GM19023 (cell line): Measurements from ENCODE around the gene PRKN.
"Not testable (repeated sequence)": the region's sequence is repeated elsewhere in the genome, so short reads cannot be mapped to it uniquely, and the experiment has no call there.

Source experiments
- ATAC-seq: cut with Tn5 transposase; IDR thresholded peaks from one replicate; pipeline ENCODE4 v1.9.1; 2021; ENCODE audit warnings: mild to moderate bottlenecking, moderate library complexity; ENCODE audit not compliant: unreplicated experiment

PRKN gene

DNA sequence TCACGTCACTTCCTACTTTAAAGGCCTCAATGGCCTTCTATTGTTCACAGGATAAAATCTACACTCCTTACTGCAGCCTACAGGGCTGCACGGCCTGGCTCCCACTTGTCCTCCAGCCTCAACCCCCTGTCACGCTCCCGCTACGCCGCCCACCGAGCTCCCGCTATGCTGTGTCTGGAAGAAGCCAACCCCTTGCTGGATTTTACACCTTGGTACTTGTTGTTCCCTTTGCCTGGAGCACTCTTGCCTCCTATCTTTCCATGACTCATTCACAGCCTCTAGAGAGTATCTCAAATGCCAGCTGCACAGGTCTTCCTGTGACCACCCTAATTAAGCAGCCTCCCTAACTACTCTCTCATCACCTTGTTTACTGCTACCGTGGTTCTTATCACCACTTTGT is 259.9 kb downstream of the PRKN start:
- no peak for ATAC-seq

GRCh38 chr6:162463576-162463975 is 264.0 kb downstream of the PRKN start:
- ATAC-seq, result no peak

GRCh38 chr6:162459985-162460384 is 267.6 kb downstream of the PRKN start:
- no peak for ATAC-seq

GRCh38 chr6:162450358-162450757 is 277.2 kb downstream of the PRKN start:
- no peak for ATAC-seq

DNA sequence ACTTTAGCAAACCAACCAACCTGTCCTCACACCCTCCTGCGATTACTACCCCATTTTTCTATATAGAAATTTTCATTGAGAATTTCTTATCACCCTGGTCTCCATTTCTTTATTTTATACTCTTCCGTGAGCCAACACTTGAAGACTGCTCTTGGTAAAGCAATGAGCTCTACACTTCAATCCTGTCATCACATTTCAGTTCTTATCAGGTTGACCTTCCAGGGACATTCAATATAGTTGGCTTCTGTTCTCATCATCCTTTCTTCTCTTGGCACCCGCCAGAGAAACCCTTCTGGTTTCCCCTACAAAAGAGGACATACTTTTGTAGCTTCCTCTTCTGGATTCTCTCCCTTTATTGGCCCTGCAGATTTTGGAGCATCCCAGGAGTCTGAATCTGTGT is 279.3 kb downstream of the PRKN start:
- ATAC-seq, result no peak

DNA sequence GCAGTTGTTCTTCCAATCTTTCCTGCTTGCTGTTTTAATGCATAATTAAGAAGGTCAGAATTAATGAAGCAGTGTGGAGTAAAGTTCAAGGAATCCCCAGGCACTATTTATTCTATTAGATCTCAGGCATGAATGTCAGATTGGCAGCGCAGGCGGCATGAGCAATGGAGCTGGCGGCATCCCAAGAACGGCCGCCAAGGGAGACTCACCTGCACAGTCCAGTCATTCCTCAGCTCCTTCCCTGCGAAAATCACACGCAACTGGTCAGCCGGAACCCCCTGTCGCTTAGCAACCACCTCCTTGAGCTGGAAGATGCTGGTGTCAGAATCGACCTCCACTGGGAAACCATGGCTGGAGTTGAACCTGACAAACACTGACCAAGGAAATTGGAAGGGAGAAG is 284.5 kb downstream of the PRKN start:
- ATAC-seq, result no peak

GRCh38 chr6:162442687-162443086 is 284.9 kb downstream of the PRKN start:
- no peak for ATAC-seq

- ATAC-seq, result no peak
Observed at GRCh38 chr6:162441991-162442390, 285.6 kb downstream of the PRKN start.

DNA sequence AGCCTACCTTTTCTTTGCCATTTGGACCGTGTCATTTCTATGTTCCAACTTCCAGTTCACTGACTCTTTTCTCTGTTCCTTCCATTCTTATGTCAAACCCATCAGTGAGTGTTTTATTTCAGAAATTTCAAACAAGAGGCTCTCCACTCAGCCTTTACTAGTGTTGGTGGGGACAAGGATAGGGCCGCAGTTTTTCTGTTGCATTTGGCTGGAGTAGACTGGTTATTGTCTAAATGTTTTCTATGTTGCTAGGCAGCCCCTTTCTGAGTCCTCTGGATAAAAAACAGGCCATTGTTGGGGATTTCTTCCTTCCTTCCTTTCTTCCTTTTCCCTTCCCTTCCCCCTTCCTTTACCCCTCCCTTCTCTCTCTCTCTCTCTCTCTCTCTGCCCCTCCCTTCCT is 288.6 kb downstream of the PRKN start:
- ATAC-seq, result no peak

- ATAC-seq, result no peak
Observed at GRCh38 chr6:162435071-162435470, 292.5 kb downstream of the PRKN start.

- no peak for ATAC-seq
Observed at GRCh38 chr6:162421004-162421403, 306.6 kb downstream of the PRKN start.

GRCh38 chr6:162416831-162417537 is 310.6 kb downstream of the PRKN start:
- no peak for ATAC-seq

GRCh38 chr6:162416307-162416706 is 311.3 kb downstream of the PRKN start:
- ATAC-seq, result no peak

DNA sequence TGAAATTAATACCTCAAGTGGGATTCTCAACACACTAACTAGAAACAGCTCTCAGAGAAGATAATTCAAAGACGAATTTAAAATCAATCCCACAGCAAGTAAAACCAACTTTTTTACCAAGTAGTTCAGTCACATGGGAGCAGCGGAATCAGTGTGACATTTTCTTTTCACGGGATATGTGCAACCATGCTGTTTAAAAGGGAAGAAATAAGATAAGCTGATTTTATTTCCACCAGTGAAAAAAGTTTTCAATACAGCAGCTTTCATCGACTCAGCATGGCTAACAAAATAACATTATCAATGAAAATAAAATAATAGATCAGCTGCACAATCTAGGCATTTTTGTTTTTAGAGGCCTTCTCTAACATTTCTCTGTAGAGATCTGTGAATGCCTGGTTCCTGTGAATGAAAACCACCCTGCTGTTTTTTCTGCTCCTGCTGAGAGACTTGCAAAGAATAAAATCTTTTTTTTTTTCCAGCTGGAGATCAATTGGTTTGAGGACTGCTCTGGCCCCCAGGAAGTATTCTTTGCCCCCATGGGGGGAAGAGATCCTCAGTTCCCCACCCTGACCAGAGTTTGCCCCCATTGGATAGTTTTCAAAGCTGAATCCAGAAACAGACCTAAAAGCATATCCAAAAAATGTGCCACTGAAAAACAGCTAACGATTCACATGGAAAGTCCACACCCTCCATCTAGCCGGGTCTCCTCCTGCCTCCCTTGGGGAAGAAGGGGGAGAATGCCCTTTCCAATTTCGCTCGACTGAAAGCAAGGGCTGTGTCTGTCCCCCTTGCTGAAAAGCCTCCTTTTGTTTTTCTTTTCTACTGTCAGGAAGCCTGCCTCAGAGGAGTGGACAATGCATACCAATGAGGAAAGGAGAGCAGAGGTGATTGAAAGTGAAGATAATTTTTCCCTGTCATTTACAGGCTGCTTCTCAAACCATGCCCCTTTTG is 317.6 kb downstream of the PRKN start:
- no peak for ATAC-seq

GRCh38 chr6:162408826-162409535 is 318.6 kb downstream of the PRKN start:
- ATAC-seq, result no peak

DNA sequence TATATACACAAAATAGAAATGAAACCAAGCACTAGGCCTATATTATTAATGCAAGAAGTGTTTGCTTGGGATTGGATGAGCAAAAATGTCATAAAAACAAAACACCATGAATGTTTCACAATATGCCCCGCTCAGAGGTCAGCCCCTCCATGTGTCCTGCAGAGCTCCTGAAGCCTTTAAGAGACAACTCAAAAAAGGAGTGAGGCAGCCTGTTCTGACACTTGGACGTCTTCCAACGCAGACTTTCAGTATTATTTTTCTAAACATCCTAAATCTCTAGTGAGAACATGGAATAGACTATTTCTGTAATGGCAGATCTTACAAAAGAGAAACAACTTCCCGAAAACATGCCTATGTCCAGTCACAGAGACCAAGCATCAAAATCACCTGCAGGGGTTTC is 322.6 kb downstream of the PRKN start:
- ATAC-seq, result no peak

- ATAC-seq, result no peak
Observed at GRCh38 chr6:162403031-162403430, 324.5 kb downstream of the PRKN start.

DNA sequence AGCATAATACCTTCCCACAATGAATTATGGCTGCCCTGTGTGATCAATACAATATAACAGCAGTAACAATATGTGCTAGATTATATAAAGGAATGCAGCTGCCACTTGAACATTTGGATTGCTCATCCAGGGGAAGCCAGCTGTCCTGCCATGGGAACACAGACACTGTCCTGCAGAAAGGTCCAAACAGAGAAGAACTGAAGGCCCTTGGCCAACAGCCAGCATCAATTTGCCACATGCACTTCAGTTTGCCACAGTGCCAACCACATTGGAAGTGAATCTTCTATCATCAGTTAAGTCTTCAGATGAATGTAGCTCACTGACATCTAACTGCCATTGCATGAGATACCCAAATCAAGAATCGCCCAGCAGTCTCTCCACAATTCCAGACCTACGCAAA is 332.4 kb downstream of the PRKN start:
- no peak for ATAC-seq

- not testable (repeated sequence) for ATAC-seq
Observed at GRCh38 chr6:162390961-162391811, 336.4 kb downstream of the PRKN start.

GRCh38 chr6:162389343-162390085 is 338.1 kb downstream of the PRKN start:
- no peak for ATAC-seq
